Keratinocyte (primary cell): ENCODE measurements around the gene MLXIP. TPM values are rescaled to one million over a fixed set of nuclear protein-coding genes. Genes with fewer than 3 reads are reported as not detected.

Experiments used
- DNase-seq: peaks from one replicate; pipeline ENCODE4 v3.0.0-alpha.2; 2011; ENCODE audit warnings: low read depth, missing footprints, low spot score
- FAIRE-seq: peaks from 2 replicates; lab custom pipeline; 2011; peaks lifted over from hg19 to GRCh38; lab: Jason Lieb, UNC
- H2AFZ ChIP-seq: 2 replicates; pipeline ENCODE4 v1.6.0; 2012; ENCODE audit warnings: low read length, control low read depth, inconsistent platforms; ENCODE audit not compliant: control insufficient read depth
- H3K27ac ChIP-seq: 2 replicates; pipeline ENCODE4 v1.5.1; 2011; ENCODE audit warnings: low read length; ENCODE audit not compliant: control insufficient read depth, insufficient read depth
- H3K27me3 ChIP-seq: 3 replicates; pipeline ENCODE4 v1.6.0; 2011; ENCODE audit warnings: low read length; ENCODE audit not compliant: control insufficient read depth, insufficient read depth; ENCODE audit errors: extremely low read depth
- H3K36me3 ChIP-seq, 2 experiments: 2 replicates in 1 of 2; 3 replicates in 1 of 2; pipeline ENCODE4 v1.5.1; 2011; ENCODE audit warnings: low read length in 2 of 2, mild to moderate bottlenecking in 1 of 2; ENCODE audit not compliant: control insufficient read depth in 2 of 2, insufficient read depth in 2 of 2; ENCODE audit errors: extremely low read depth in 1 of 2
- H3K4me1 ChIP-seq: 3 replicates; pipeline ENCODE4 v1.5.1; 2011; ENCODE audit warnings: low read length; ENCODE audit not compliant: control insufficient read depth, insufficient read depth; ENCODE audit errors: extremely low read depth
- H3K4me2 ChIP-seq: 3 replicates; pipeline ENCODE4 v1.6.0; 2011; ENCODE audit warnings: low read depth, low read length; ENCODE audit not compliant: control insufficient read depth, insufficient read depth; ENCODE audit errors: extremely low read depth
- H3K4me3 ChIP-seq, 3 experiments: fragments of 200-600 bp in 1 of 3; sonication (generic) in 1 of 3; 2 replicates in 2 of 3; 3 replicates in 1 of 3; pipeline ENCODE4 v1.5.1; 2011 to 2016; ENCODE audit warnings: low read length in 3 of 3, mild to moderate bottlenecking in 3 of 3, control low read depth in 2 of 3, inconsistent platforms in 1 of 3, low read depth in 1 of 3, mixed read lengths in 1 of 3, mixed run types in 1 of 3, moderate library complexity in 1 of 3; ENCODE audit not compliant: control insufficient read depth in 2 of 3, insufficient read depth in 2 of 3; ENCODE audit errors: extremely low read depth in 1 of 3
- H3K79me2 ChIP-seq: 2 replicates; pipeline ENCODE4 v1.6.0; 2012; ENCODE audit warnings: low read length; ENCODE audit not compliant: control insufficient read depth, insufficient read depth
- H3K9ac ChIP-seq: 3 replicates; pipeline ENCODE4 v1.6.0; 2011; ENCODE audit warnings: low read length; ENCODE audit not compliant: control insufficient read depth, insufficient read depth; ENCODE audit errors: extremely low read depth
- H3K9me1 ChIP-seq: 3 replicates; pipeline ENCODE4 v1.6.0; 2011; ENCODE audit warnings: low read length; ENCODE audit not compliant: control insufficient read depth, insufficient read depth; ENCODE audit errors: extremely low read depth
- H3K9me3 ChIP-seq: 2 replicates; pipeline ENCODE4 v1.5.1; 2012; ENCODE audit warnings: low read depth, low read length; ENCODE audit not compliant: control insufficient read depth
- H4K20me1 ChIP-seq: 3 replicates; pipeline ENCODE4 v1.6.0; 2011; ENCODE audit warnings: low read length; ENCODE audit not compliant: control insufficient read depth, insufficient read depth; ENCODE audit errors: extremely low read depth
- EZH2 ChIP-seq: IDR thresholded peaks from one replicate; pipeline ENCODE4 v1.6.1; 2012; ENCODE audit warnings: inconsistent platforms, mild to moderate bottlenecking, low read length, moderate library complexity
- dilution Hi-C: fragments of 300-500 bp; cut with MboI; formaldehyde crosslinking; loops from one replicate; pipeline ENCODE4 v1.7.0; 2020; ENCODE audit warnings: low sequenced_read_pairs; ENCODE audit not compliant: extremely low pct_ligation_motif_present
- polyA plus RNA-seq, 5 experiments: library from polyadenylated mRNA; depleted of rRNA in 3 of 5; stranded (reverse) in 3 of 5; stranded (forward) in 1 of 5; unstranded in 1 of 5; fragments of >200 nt; gene quantifications; 1 replicate in 1 of 5; 2 replicates in 3 of 5; 3 replicates in 1 of 5; pipeline versions ENCODE4 v1.2.1 to v1.2.3, GENCODE V29; 2011 to 2012; ENCODE audit warnings: missing spikeins in 2 of 5, low read depth in 1 of 5, low replicate concordance in 1 of 5
- TF ChIP-seq, protein P1 (sequence below), 3 experiments: IDR thresholded peaks in 1 of 3; conservative IDR thresholded peaks in 1 of 3; optimal IDR thresholded peaks in 1 of 3; 2 replicates in 2 of 3; 3 replicates in 1 of 3; pipeline versions ENCODE3 to v1.5.1; 2011; ENCODE audit warnings: low read length in 3 of 3, mild to moderate bottlenecking in 3 of 3, moderate library complexity in 2 of 3, control low read depth in 1 of 3, inconsistent platforms in 1 of 3; ENCODE audit not compliant: insufficient read depth in 2 of 3; ENCODE audit errors: extremely low read depth in 1 of 3

Gene MLXIP
- polyA plus RNA-seq, 1 donor (not counting 4 experiments of a cell fraction or from before 2014, with no cell fraction given) = 5.5 TPM

DNA sequence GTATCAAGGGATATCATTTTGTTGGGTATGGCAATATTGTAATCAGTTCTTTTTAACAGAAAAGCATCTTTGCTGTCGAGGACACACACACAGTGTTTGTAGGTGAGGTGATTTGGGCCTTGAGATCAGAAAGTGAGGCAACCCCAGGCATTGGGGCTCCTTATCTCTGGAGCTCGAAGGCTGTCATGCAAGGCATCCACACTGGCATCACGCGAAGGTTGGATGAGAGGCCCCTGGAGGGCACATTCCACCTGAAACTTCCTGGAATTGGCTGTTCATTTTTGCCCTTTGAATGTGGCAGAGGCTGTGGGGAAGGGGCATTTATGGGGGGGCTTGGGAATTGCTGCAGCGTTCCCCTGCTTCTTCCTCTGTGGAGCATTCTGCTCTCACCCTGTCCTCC is 49.9 kb downstream of the MLXIP start:
- no peaks in the 10 kb centered on the region for H3K27me3 ChIP-seq
- peaks cover 40% of the 10 kb centered on the region for H3K79me2 ChIP-seq
- H3K4me3 ChIP-seq = no peak overlapping the region
- no peak overlapping the region for H3K27ac ChIP-seq
- no peak overlapping the region for H3K4me2 ChIP-seq
- no peak overlapping the region for H3K9ac ChIP-seq
- TF ChIP-seq, protein P1, sequence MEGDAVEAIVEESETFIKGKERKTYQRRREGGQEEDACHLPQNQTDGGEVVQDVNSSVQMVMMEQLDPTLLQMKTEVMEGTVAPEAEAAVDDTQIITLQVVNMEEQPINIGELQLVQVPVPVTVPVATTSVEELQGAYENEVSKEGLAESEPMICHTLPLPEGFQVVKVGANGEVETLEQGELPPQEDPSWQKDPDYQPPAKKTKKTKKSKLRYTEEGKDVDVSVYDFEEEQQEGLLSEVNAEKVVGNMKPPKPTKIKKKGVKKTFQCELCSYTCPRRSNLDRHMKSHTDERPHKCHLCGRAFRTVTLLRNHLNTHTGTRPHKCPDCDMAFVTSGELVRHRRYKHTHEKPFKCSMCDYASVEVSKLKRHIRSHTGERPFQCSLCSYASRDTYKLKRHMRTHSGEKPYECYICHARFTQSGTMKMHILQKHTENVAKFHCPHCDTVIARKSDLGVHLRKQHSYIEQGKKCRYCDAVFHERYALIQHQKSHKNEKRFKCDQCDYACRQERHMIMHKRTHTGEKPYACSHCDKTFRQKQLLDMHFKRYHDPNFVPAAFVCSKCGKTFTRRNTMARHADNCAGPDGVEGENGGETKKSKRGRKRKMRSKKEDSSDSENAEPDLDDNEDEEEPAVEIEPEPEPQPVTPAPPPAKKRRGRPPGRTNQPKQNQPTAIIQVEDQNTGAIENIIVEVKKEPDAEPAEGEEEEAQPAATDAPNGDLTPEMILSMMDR (optimal IDR thresholded peaks at IDR 0.05 in 1 of 3, IDR thresholded peaks at IDR 0.05 in 1 of 3, conservative IDR thresholded peaks at IDR 0.05 in 1 of 3; ENCODE audit: extremely low read depth in 1 of 3, insufficient read depth in 2 of 3, low read length in 3 of 3) = no peak
- no peak for TF ChIP-seq EZH2
- no peak for FAIRE-seq
- DNase-seq = no peak
- no peaks in the 10 kb centered on the region for H4K20me1 ChIP-seq
- peaks cover 12% of the 10 kb centered on the region for H3K4me1 ChIP-seq
- no peaks in the 10 kb centered on the region for H3K9me1 ChIP-seq
- dilution Hi-C loops = no loop called here
- no peak overlapping the region for H2AFZ ChIP-seq
- no peaks in the 10 kb centered on the region for H3K9me3 ChIP-seq
- peaks cover 26 to 40% of the 10 kb centered on the region in 2 experiments for H3K36me3 ChIP-seq

DNA sequence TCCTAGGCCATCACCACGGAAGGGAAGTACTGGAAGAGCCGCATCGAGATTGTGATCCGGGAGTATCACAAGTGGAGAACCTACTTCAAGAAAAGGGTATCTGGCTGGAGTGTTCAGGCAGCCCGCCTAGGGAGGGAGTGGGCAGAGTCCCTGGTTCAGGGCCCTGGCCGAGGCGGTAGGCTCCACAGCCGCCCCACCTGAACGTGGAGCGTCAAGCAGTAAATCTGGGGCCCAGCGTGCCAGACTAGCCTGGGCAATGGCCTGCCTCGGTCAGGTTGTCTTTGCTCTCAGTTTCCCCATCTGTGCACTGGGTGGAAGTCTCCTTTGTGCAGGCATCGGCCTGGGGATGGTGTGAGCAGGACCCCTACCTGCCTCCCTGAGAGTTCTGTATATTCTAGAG is 50.6 kb downstream of the MLXIP start:
- no peak overlapping the region for H3K4me3 ChIP-seq
- no peak overlapping the region for H3K4me2 ChIP-seq
- no peaks in the 10 kb centered on the region for H3K9me1 ChIP-seq
- FAIRE-seq (no peak), DNase-seq (no peak)
- peaks cover 35% of the 10 kb centered on the region for H3K79me2 ChIP-seq
- no peaks in the 10 kb centered on the region for H4K20me1 ChIP-seq
- H3K27me3 ChIP-seq = no peaks in the 10 kb centered on the region
- no peak for TF ChIP-seq EZH2
- TF ChIP-seq, protein P1 (optimal IDR thresholded peaks at IDR 0.05 in 1 of 3, IDR thresholded peaks at IDR 0.05 in 1 of 3, conservative IDR thresholded peaks at IDR 0.05 in 1 of 3; ENCODE audit: extremely low read depth in 1 of 3, insufficient read depth in 2 of 3, low read length in 3 of 3) = no peak
- no peaks in the 10 kb centered on the region for H3K9me3 ChIP-seq
- no peak overlapping the region for H3K9ac ChIP-seq
- dilution Hi-C loops = no loop called here
- H3K36me3 ChIP-seq = peaks cover 28 to 44% of the 10 kb centered on the region in 2 experiments
- peaks cover 10% of the 10 kb centered on the region for H3K4me1 ChIP-seq
- no peak overlapping the region for H3K27ac ChIP-seq
- H2AFZ ChIP-seq = no peak overlapping the region
